ENCODE data around the gene LTBP4. TPM values are rescaled to one million over a fixed set of nuclear protein-coding genes. Genes with fewer than 3 reads are reported as not detected.

LTBP4 gene
- total and polyA plus RNA-seq, 7 donors = 31.9 to 206 (median 118) TPM

DNA sequence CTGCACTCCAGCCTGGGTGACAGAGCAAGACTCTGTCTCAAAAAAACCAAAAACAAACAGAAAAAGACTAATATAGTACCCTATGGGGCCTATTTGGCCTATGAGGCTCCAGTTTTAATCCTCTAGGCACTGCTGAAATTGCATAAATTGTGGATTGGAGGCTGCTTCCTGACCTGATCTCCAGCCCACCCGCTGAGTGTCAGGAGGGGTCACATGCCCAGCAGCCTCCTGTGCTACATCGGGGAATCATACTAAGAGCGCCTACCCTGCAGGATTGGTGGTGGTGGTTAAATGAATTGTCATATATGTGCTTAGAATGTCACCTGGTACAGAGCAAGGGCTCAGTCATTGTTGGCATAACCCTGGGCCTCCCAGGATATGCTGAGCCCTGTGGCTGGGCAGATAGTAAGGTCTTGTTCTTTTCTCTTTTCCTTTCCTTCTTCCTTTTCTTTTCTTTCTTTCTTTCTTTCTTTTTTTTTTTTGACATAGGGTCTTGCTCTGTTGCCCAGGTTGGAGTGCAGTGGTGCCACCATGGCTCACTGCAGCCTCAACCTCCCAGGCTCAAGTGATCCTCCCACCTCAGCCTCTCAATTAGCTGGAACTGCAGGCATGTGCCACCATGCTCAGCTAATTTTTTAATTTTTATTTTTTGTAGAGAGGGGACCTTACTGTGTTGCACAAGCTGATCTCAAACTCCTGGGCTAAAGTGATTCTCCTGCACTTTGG is 31.3 kb downstream of the LTBP4 start:
- intact Hi-C loops (cut with DNase I) = no loop called here
- Histone ChIP-seq H3K36me3 (peaks cover 0 to 4% (median 0%) of the 10 kb centered on the region in 4 donors), H3K27ac (no peak overlapping the region), H3K27me3 (no peaks in the 10 kb centered on the region), H3K9me3 (no peaks in the 10 kb centered on the region), H3K4me1 (peaks cover 0 to 8% (median 6%) of the 10 kb centered on the region in 4 donors), H3K4me3 (no peak overlapping the region)
- TF ChIP-seq, protein P1, sequence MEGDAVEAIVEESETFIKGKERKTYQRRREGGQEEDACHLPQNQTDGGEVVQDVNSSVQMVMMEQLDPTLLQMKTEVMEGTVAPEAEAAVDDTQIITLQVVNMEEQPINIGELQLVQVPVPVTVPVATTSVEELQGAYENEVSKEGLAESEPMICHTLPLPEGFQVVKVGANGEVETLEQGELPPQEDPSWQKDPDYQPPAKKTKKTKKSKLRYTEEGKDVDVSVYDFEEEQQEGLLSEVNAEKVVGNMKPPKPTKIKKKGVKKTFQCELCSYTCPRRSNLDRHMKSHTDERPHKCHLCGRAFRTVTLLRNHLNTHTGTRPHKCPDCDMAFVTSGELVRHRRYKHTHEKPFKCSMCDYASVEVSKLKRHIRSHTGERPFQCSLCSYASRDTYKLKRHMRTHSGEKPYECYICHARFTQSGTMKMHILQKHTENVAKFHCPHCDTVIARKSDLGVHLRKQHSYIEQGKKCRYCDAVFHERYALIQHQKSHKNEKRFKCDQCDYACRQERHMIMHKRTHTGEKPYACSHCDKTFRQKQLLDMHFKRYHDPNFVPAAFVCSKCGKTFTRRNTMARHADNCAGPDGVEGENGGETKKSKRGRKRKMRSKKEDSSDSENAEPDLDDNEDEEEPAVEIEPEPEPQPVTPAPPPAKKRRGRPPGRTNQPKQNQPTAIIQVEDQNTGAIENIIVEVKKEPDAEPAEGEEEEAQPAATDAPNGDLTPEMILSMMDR (IDR thresholded peaks at IDR 0.05) = no peak
- TF ChIP-seq EP300 (IDR thresholded peaks at IDR 0.05) (no peak), POLR2AphosphoS5 (IDR thresholded peaks at IDR 0.05) (no peak), POLR2A (IDR thresholded peaks at IDR 0.05) (no peak)
- 89 to 91% methylated on average over 3 of the region's 3 CpGs for WGBS, 2 donors
- no peak for DNase-seq

DNA sequence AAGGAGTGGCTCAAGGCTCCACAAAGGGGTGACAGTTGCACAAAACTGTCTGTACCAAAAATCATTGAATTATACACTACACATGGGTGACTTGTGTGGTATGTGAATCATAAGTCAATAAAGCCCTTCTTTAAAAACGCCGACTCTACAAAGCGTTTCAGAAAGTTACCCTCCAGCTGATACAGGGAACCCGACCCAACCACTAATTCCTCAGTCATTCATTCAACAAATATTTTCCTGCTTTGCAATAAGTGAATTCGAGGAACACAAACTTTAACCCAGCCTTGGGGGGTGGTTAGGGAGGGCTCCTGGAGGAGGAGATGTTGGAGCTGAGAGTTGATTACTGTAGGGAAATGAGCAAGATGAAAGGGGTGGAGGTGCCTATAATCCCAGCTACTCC is 32.0 kb downstream of the LTBP4 start:
- Histone ChIP-seq H3K4me3 (no peak overlapping the region), H3K9me3 (no peaks in the 10 kb centered on the region), H3K27me3 (no peaks in the 10 kb centered on the region), H3K27ac (no peak overlapping the region), H3K4me1 (peaks cover 0 to 8% (median 6%) of the 10 kb centered on the region in 4 donors), H3K36me3 (peaks cover 0 to 4% (median 0%) of the 10 kb centered on the region in 4 donors)
- TF ChIP-seq EP300 (IDR thresholded peaks at IDR 0.05) = no peak
- TF ChIP-seq, protein P1 (IDR thresholded peaks at IDR 0.05) = no peak
- no peak for TF ChIP-seq POLR2AphosphoS5 (IDR thresholded peaks at IDR 0.05)
- no peak for TF ChIP-seq POLR2A (IDR thresholded peaks at IDR 0.05)
- WGBS, 2 donors = 66 to 82% methylated on average over 5 of the region's 5 CpGs
- intact Hi-C loops (cut with DNase I) = no loop called here
- DNase-seq = no peak

DNA sequence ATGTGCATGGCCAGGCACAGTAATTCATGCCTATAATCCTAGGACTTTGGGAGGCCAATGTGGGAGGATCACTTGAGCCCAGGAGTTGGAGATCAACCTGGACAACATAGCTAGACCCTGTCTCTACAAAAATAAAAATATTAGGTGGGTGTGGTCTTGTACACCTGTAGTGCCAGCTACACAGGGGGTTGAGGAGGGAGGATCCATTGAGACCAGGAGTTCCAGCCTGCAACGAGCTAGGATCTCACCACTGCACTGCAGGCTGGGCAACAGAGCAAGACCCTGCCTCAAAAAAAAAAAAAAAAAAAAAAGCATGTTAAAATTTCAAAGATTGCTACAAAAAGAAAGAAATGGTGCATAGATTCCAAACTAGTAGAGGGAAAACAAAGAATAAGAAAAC is 37.2 kb downstream of the LTBP4 start:
- TF ChIP-seq POLR2AphosphoS5 (IDR thresholded peaks at IDR 0.05) = no peak
- TF ChIP-seq, protein P1 (IDR thresholded peaks at IDR 0.05) = no peak
- TF ChIP-seq EP300 (IDR thresholded peaks at IDR 0.05) = no peak
- intact Hi-C loops (cut with DNase I) = loop anchor here (5.0 kb wide), 1 partner anchor 36 kb away; the partner anchor contains the start of gene LTBP4
- no peaks in the 10 kb centered on the region for H3K9me3 ChIP-seq

DNA sequence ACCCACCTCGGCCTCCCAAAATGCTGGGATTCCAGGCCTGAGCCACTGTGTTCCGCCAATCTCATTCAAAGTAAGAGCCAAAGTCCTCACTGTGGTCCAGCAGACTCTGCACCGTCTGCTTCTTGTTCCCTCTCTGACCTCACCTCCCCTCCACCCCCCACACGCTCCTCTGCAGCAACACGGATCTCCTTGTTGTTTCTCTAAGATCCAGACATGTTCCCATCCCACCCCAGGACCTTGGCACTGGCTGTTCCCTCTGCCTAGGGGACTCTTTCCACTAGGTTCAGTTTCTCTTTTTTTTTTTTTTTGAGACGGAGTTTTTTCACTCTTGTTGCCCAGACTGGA is 38.4 kb downstream of the LTBP4 start:
- Histone ChIP-seq H3K27me3 (no peaks in the 10 kb centered on the region), H3K9me3 (no peaks in the 10 kb centered on the region), H3K36me3 (no peaks in the 10 kb centered on the region), H3K27ac (peak overlapping the region in 1 of 4 donors; percentile 46), H3K4me3 (no peak overlapping the region), H3K4me1 (peaks cover 0 to 16% (median 10%) of the 10 kb centered on the region in 4 donors)
- TF ChIP-seq EP300 (IDR thresholded peaks at IDR 0.05) (no peak), POLR2A (IDR thresholded peaks at IDR 0.05) (no peak), POLR2AphosphoS5 (IDR thresholded peaks at IDR 0.05) (no peak)
- TF ChIP-seq, protein P1 (IDR thresholded peaks at IDR 0.05) = no peak
- 79 to 82% methylated on average over 6 of the region's 6 CpGs for WGBS, 2 donors
- intact Hi-C loops (cut with DNase I) = loop anchor here (5.0 kb wide), 1 partner anchor 37 kb away; the partner anchor contains the start of gene LTBP4
- no peak for DNase-seq

More for the DNA sequence above, 37.2 kb downstream of the LTBP4 start:
- DNase-seq = no peak
- H3K27me3 ChIP-seq = no peaks in the 10 kb centered on the region
- no peak overlapping the region for H3K27ac ChIP-seq
- no peaks in the 10 kb centered on the region for H3K36me3 ChIP-seq
- 36 to 79% methylated on average over 1 of the region's 1 CpG for WGBS, 2 donors
- H3K4me3 ChIP-seq = no peak overlapping the region
- peaks cover 0 to 24% (median 15%) of the 10 kb centered on the region in 4 donors for H3K4me1 ChIP-seq

All from sigmoid colon (tissue), 7 donors.